ENCODE data around the gene RCAN2.

The RCAN2 gene

DNA sequence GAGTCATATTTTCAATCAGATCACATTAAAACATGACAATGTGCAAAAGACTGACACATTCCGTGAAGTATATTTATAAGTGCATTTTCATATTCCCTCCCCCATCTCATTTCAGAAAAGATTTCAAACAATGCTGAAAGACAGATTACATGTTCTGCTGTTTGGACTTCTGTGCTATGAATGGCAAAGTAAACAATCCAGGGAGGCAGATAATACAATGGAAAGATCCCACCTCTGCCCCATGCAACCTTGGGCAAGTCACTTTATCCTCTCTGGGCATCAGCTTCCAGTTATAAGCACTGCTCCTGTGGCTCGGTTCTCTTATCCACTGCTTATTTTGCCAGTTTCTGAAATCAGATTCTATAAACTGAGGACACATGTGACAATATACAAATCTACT is 110.2 kb downstream of the RCAN2 start:
- DNase-seq (ENCODE audit: low read depth), result no peak
- no peak overlapping the region for H3K4me3 ChIP-seq (ENCODE audit: control insufficient read depth, low read depth, low read length)
- TF ChIP-seq, protein P1, sequence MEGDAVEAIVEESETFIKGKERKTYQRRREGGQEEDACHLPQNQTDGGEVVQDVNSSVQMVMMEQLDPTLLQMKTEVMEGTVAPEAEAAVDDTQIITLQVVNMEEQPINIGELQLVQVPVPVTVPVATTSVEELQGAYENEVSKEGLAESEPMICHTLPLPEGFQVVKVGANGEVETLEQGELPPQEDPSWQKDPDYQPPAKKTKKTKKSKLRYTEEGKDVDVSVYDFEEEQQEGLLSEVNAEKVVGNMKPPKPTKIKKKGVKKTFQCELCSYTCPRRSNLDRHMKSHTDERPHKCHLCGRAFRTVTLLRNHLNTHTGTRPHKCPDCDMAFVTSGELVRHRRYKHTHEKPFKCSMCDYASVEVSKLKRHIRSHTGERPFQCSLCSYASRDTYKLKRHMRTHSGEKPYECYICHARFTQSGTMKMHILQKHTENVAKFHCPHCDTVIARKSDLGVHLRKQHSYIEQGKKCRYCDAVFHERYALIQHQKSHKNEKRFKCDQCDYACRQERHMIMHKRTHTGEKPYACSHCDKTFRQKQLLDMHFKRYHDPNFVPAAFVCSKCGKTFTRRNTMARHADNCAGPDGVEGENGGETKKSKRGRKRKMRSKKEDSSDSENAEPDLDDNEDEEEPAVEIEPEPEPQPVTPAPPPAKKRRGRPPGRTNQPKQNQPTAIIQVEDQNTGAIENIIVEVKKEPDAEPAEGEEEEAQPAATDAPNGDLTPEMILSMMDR (conservative IDR thresholded peaks at IDR 0.05; ENCODE audit: control insufficient read depth, insufficient read depth, low read depth, low read length), result no peak

DNA sequence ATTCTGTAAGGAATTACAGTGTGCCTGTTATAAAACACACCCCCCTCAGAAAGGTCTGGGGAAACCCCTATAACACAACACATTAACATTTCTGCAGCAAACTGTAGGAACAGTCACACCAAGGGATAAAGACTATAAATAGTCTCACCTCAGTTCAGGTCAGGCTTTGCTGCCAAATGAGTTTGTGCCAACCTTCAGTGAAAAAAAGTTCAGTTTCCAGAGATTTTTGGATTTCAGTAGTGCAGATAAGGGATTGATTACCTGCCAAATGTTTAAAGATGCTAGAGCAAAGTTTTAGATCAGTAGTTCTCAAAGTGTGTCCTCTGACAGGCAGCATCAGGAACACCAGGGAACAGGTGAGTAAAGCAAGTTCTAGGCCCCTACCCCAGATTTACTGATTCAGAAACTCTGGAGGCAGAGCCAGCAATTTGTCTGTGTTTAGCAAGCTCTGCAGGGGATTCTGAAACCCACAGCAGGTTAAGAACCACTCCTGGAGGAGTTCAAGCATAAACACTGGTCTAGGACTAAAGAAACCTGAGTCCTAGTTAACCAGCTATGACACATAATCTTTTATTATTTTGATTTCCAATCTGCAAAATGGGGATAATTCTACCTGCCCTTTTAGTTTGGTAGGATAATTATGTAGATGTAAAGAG is 111.0 kb downstream of the RCAN2 start:
- TF ChIP-seq, protein P1 (conservative IDR thresholded peaks at IDR 0.05; ENCODE audit: control insufficient read depth, insufficient read depth, low read depth, low read length), result no peak
- H3K4me3 ChIP-seq (ENCODE audit: control insufficient read depth, low read depth, low read length), result no peak overlapping the region
- DNase-seq (ENCODE audit: low read depth), result no peak

DNA sequence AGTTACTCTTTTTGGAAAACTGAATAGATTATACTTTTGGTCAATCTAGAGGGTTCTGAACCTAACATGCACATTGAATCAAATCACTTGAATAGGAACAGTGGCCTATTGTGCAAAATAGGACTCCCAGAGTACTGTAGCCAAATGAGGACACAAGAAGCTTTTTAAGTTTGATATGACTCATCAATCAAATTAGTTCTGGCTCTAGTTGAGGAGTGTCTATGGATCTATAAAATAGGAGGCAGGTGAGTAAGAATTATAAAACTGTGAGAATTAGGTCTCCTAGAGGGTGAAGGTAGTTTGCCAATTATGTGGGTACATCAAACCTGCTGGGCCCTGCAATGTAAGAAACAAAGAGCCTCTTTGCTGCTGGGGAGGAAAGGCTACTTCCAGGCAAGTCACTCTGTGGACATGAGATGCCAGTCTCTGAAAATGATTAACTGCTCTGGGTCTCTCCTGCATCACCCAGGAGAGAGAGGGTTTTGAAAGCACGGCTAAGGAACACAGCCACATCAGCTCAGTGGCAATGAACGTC is 112.3 kb downstream of the RCAN2 start:
- DNase-seq (ENCODE audit: low read depth), result no peak
- TF ChIP-seq, protein P1 (conservative IDR thresholded peaks at IDR 0.05; ENCODE audit: control insufficient read depth, insufficient read depth, low read depth, low read length), result no peak

GRCh38 chr6:46378161-46378881 is 112.9 kb downstream of the RCAN2 start:
- TF ChIP-seq, protein P1 (conservative IDR thresholded peaks at IDR 0.05; ENCODE audit: control insufficient read depth, insufficient read depth, low read depth, low read length), result no peak
- no peak for DNase-seq (ENCODE audit: low read depth)
- no peak overlapping the region for H3K4me3 ChIP-seq (ENCODE audit: control insufficient read depth, low read depth, low read length)

More for the DNA sequence above, 112.3 kb downstream of the RCAN2 start:
- no peak overlapping the region for H3K4me3 ChIP-seq (ENCODE audit: control insufficient read depth, low read depth, low read length)

GRCh38 chr6:46377209-46377608 is 114.0 kb downstream of the RCAN2 start:
- no peak for DNase-seq (ENCODE audit: low read depth)
- TF ChIP-seq, protein P1 (conservative IDR thresholded peaks at IDR 0.05; ENCODE audit: control insufficient read depth, insufficient read depth, low read depth, low read length), result no peak
- no peak overlapping the region for H3K4me3 ChIP-seq (ENCODE audit: control insufficient read depth, low read depth, low read length)

DNA sequence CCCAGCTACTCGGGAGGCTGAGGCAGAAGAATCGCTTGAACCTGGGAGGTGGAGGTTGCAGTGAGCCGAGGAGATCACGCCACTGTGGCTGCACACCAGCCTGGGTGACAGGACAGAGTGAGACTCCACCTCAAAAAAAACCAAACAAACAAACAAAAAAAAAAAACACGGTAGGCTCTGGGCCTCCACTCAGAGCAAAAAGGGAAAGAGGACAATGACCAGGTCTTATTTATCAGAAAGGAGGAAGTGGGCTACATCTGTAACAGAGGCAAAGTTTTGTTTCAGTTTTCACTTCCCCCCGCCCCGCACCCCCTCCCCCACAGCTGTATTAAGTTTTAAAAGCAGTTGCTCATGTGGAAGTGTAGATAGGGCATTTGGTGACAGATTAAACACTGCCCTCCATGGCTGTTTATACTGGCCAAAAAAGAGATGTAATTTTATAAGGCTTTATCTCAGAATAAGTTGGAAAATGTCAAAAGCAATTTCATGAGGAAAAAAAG is 114.6 kb downstream of the RCAN2 start:
- H3K4me3 ChIP-seq (ENCODE audit: control insufficient read depth, low read depth, low read length), result no peak overlapping the region
- DNase-seq (ENCODE audit: low read depth), result no peak
- TF ChIP-seq, protein P1 (conservative IDR thresholded peaks at IDR 0.05; ENCODE audit: control insufficient read depth, insufficient read depth, low read depth, low read length), result no peak
